GM11168 (cell line): ENCODE measurements around the gene LUZP1.
"Not testable (repeated sequence)": the region's sequence is repeated elsewhere in the genome, so short reads cannot be mapped to it uniquely, and the experiment has no call there.

Experiments used
- in situ Hi-C: fragments of 300-500 bp; cut with MboI; formaldehyde crosslinking; loops from one replicate; pipeline ENCODE4 v1.12.0; 2022; ENCODE audit warnings: low sequenced_read_pairs; ENCODE audit not compliant: unreplicated experiment

The LUZP1 gene

DNA sequence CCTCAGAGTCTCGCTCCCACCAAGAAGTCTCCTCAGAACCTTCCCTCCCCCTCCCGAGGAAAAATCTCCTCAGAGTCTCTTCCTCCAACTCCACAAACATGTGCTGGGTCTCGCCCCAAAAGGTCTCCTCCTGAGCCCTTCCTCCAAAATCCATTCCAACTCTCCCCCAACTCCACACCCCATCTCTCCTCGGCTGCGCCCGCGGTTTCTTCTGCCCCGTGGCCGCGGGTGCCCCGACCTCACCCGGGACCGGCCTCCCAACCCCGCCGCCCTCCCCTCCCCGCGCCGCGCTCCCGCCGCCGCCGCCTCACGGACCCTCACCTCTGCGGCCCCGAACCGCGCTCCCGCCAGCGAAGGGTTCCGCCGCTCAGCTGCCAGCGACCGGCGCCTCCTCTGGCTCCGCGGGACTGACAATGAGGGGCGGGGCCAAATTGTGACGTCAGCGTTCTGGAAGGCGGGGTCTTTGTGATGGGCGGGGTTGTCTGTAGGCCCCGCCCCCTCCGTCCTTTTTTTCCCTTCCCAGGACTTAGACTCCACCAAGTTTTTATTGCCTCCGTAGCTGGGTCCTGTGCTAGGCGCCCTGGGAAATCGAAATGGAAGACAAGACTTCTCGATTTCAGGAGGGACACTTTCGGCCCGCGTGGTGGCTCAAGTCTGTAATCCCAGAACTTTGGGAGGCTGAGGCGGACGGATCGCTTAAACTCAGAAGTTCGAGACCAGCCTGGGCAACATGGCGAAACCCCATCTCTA is at the start of gene LUZP1:
Gene LUZP1 (minus strand): TSS at position 412 of the 750 bp plus-strand sequence.
- in situ Hi-C loops: no loop called here

DNA sequence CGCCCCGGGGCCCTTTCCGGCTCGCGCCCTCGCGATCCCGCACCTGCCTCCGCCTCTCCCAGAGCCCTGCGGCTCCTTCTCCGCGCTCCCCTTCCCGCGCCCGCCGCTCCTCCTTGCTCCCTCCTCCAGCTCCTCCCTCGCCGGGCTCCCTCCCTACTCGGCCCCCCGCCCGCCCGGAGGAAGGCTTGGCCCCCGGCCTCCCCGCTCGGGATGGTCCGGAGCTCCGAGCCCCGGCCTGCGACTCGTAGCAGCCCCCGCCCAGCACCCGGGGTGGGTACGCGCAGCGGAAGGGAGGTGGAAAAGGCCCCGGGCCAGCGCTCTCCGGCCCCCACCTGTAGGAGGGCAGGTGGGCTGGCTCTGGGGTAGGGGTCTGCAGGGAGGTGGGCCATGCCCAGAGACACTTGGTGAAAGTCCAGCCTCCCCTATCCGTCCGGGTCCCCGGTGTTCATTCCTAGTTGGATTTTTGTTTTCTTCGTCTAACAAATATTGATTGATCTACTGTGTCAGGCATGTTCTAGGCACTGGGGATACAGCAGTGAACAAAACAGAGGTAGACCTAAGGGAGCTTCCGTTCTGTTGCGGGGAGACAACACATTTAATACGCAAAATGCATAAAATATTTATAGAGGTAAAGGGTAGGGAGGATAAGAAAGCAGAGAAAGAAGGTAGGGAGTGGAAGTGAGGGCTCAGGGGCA is 48.9 kb upstream of the LUZP1 start, which contains the start of gene HTR1D:
Gene HTR1D (minus strand): TSS at position 82 of the 695 bp plus-strand sequence. CDS start 23,283 bp downstream, outside the sequence.
- in situ Hi-C loops: no loop called here

DNA sequence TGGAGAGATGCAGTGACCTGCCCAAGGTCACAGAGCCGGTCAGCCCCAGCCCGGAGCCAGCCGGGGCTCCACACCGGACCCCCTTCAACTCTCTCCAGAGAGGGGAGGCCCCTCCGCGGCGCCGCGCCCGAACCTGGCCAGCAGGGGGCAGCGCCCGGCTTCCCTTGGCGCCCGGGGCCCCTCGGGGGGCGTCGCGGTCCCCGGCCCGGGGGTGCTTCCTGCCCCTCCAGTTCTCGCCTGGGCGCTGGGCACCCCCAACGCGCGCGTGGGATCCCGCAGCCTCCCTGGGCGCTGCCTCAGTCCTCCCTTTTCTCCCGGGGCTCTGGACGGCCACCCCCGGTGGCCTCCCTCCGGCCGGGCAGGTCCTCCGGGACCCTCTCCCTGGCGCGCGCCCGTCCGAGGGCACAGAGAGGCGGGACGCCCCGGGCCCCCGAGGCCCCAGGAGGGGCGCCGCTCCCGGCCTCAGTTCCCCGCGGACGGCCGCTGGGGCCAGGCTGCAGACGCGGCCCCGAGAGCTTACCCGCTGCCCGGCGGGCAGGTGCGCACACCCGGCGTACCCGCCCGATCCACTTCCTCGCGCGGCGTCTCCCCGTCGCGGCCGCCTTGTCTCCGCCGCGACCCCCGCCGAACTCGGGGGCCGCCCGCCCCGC is 48.2 kb upstream of the LUZP1 start:
- in situ Hi-C loops: no loop called here

- in situ Hi-C loops: no loop called here
Measured at GRCh38 chr1:23215751-23216449, 47.2 kb upstream of the LUZP1 start.

- in situ Hi-C loops: no loop called here
Measured at GRCh38 chr1:23215291-23215690, 46.6 kb upstream of the LUZP1 start.

DNA sequence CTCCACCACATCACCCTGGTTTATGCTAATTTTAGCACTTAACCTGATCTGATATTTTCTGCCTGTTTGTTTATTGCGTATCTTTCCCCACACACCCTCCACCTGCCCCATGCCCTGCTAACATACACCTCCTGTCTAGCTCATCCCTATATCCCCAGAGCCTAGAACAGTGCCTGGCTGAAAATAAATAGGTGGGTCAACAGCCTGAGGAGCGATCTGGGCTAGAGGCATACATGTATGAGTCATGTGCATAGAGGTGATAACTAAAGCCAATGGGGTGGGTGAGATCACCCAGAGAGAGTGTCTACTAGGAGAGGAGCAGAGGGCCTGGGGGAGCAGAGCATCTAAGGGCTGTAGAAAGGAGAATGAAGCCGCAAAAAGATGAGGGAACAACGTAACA is 46.0 kb upstream of the LUZP1 start:
- in situ Hi-C loops: no loop called here

DNA sequence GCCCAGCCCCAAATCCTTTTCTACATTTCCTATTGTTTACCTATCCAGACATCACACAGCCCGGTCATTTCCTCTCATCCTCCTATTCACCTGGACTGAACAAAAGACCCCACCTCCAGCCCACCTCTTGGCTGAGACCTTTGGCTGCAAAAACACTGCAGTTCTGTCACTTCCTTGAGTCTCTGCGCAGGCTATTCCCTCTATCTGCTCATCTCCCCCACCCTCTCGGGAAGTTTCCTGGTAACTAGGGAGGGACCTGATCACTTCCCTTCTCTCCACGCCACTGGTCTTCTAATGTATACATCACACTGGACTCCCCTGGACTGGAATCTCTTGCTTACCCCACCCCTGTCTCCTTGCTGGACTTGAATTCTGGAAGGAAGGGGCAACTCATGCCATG is 43.3 kb upstream of the LUZP1 start:
- in situ Hi-C loops: no loop called here

DNA sequence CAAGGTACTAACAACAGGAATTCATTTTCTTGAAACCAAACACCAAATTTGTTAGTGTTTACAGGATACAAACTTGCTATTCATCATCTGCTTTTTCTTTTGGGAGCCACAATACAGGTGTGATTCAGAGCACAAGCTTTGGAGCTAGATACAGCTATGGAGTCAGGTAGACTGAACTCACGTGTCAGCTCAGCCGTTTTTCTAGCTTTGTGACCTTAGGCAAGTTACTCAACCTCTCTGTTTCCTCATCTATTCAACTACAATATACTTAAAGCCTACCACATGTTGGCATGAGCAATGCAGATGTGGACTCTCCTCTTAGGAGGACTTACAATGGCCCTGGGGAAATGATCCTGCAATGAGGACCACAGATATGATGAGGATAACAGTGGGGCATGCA is 42.3 kb upstream of the LUZP1 start:
- in situ Hi-C loops: no loop called here

DNA sequence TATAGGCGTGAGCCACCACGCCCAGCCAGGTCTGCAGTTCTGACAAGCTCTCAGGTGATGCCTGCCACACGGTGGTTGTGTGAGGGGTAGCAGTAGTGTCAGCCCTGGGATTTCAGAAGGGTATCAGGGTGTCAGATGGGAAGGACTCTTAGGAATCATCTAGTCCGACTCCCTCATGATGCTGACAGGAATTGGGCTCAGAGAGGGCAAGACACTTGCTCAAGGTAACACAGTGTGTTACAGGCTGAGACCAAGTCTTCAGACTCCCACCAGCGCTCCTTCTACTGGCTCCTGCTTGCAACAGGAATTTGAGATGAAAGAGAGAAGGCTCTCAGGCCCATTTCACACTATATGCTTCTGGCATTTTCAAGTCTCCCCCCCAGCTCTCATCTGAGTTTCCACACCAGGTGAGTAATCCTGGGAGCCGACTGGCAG is 41.7 kb upstream of the LUZP1 start:
- in situ Hi-C loops: no loop called here

GRCh38 chr1:23209770-23210169 is 41.1 kb upstream of the LUZP1 start:
- in situ Hi-C loops: no loop called here

GRCh38 chr1:23208527-23208926 is 39.9 kb upstream of the LUZP1 start:
- in situ Hi-C loops: no loop called here

DNA sequence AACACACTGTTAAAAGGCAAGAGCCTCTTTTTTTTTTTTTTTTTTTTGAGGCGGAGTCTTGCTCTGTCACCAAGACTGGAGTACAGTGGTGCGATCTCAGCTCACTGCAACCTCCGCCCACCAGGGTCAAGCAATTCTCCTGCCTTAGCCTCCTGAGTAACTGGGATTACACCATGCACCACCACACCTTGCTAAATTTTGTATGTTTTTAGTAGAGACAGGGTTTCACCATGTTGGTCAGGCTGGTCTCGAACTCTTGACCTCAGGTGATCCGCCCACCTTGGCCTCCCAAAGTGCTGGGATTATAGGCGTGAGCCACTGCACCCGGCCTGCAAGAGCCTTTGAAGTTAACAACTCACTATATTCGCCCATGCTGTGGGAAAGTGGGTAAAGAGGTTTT is 39.1 kb upstream of the LUZP1 start:
- in situ Hi-C loops: not testable (repeated sequence)

DNA sequence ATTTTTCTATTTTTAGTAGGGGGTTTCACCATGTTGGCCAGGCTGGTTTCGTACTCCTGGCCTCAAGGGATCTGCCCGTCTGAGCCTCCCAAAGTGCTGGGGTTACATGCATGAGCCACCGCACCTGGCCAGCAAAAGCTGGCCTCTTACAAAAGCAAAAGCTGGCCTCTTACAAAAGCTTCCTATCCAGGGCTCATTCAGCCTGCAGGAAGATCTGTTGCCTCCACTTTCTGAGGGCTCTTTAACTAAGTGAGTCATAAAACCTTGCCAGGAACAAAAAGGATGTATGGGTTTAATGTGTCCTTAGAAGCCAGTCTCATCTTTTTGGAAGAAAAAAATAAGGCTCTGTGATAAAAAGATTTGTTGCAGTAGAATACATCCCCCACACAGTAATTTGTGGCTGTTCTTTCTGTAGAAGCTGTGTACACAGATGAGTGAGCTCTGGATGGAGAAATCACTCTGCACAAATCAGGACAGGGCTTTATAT is 33.6 kb upstream of the LUZP1 start:
- in situ Hi-C loops: no loop called here

- in situ Hi-C loops: no loop called here
Measured at GRCh38 chr1:23200883-23201282, 32.2 kb upstream of the LUZP1 start.

GRCh38 chr1:23198373-23198772 is 29.7 kb upstream of the LUZP1 start:
- in situ Hi-C loops: no loop called here

DNA sequence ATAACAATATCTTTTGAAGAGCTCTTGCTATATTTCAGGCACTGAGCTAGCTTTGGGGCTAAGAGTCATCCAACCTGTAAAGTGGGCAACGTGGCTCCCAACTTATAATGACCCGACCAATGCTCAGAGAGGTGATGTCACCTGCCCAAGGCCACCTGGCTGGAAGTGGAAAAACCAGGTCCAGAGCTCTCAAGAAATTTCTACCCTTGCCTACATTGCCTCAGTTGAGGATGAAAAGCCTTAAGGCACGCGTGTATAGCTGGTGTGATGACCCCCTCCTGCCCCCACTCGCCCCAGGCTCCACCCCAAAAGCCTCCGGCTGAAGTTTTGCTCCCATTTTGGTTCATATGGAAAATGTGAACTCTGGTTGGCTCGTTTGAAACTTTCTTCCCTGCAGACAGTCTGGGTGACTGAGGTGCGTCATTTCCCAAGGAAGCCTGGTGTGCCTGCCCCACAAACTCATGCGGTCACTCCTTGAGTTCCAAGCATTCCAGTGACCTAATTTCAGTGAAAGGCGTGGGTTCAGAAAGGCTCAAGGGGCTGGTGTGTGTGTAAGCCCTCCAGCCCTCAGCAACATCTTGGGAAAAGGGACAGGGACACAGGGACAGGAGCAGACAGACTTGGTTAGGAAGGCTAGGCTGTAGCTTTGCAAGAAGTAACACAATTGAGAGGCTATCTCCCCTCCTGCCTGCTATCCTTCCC is 28.1 kb upstream of the LUZP1 start:
- in situ Hi-C loops: no loop called here

GRCh38 chr1:23194119-23194984 is 25.7 kb upstream of the LUZP1 start:
- in situ Hi-C loops: no loop called here

GRCh38 chr1:23193391-23194118 is 24.9 kb upstream of the LUZP1 start:
- in situ Hi-C loops: no loop called here
